Endothelial cell of umbilical vein (primary cell): ENCODE measurements around the gene ADCY5. TPM values are rescaled to one million over a fixed set of nuclear protein-coding genes. Genes with fewer than 3 reads are reported as not detected.

Experiments
- BruUV-seq: library from RNA; stranded (reverse); fragments of 400-500 nt; replicated peaks from 2 replicates; lab custom pipeline; 2021; lab: Mats Ljungman, UMichigan
- CTCF ChIA-PET: fragments of 300-600, 350-600 bp; sonication (Branson Sonifier 250); formaldehyde crosslinking; loops from one replicate; lab custom pipeline; 2021; ENCODE audit warnings: antibody characterized with exemption, inconsistent platforms; lab: Charles Lee
- POLR2A ChIA-PET: fragments of 300-600, 350-600 bp; sonication (Branson Sonifier 250); formaldehyde crosslinking; loops from one replicate; lab custom pipeline; 2021; ENCODE audit warnings: antibody characterized with exemption, inconsistent platforms; lab: Charles Lee
- DNase-seq: peaks from one replicate; pipeline ENCODE4 v3.0.0-alpha.2; 2011; ENCODE audit warnings: low read depth, low spot score
- FAIRE-seq: peaks from 2 replicates; lab custom pipeline; 2011; peaks lifted over from hg19 to GRCh38; lab: Jason Lieb, UNC
- H2AFZ ChIP-seq: 2 replicates; pipeline ENCODE4 v1.6.0; 2012; ENCODE audit warnings: low read depth, low read length, control low read depth, inconsistent platforms
- H3K27ac ChIP-seq: 2 replicates; pipeline ENCODE4 v1.5.1; 2011; ENCODE audit warnings: low read depth, mild to moderate bottlenecking, control low read depth, low read length, moderate library complexity; ENCODE audit not compliant: insufficient read depth
- H3K27me3 ChIP-seq, 2 experiments: 2 replicates each; pipeline versions ENCODE4 v1.6.0 to v1.6.1; 2011; ENCODE audit warnings: low read length in 2 of 2, mixed read lengths in 1 of 2; ENCODE audit not compliant: control insufficient read depth in 2 of 2, insufficient read depth in 2 of 2
- H3K36me3 ChIP-seq, 2 experiments: 2 replicates in 1 of 2; 3 replicates in 1 of 2; pipeline ENCODE4 v1.5.1; 2011; ENCODE audit warnings: low read length in 2 of 2, mild to moderate bottlenecking in 1 of 2, moderate library complexity in 1 of 2; ENCODE audit not compliant: control insufficient read depth in 2 of 2, insufficient read depth in 2 of 2; ENCODE audit errors: extremely low read depth in 1 of 2
- H3K4me1 ChIP-seq: 3 replicates; pipeline ENCODE4 v1.5.1; 2011; ENCODE audit warnings: mild to moderate bottlenecking, low read length; ENCODE audit not compliant: control insufficient read depth, insufficient read depth; ENCODE audit errors: extremely low read depth
- H3K4me2 ChIP-seq: 2 replicates; pipeline ENCODE4 v1.6.1; 2011; ENCODE audit warnings: low read length, control low read depth, mixed read lengths; ENCODE audit not compliant: insufficient read depth
- H3K4me3 ChIP-seq, 3 experiments: fragments of 200-600 bp in 1 of 3; sonication (generic), shearing (Covaris generic) in 1 of 3; replicated peaks in 1 of 3; 2 replicates each; pipeline ENCODE4 v1.5.1; 2011 to 2016; ENCODE audit warnings: control low read depth in 3 of 3, low read length in 3 of 3, mild to moderate bottlenecking in 2 of 3, inconsistent platforms in 1 of 3, low read depth in 1 of 3, moderate library complexity in 1 of 3; ENCODE audit not compliant: insufficient read depth in 1 of 3
- H3K79me2 ChIP-seq: 2 replicates; pipeline ENCODE4 v1.6.0; 2012; ENCODE audit warnings: low read length, inconsistent platforms; ENCODE audit not compliant: control insufficient read depth, insufficient read depth
- H3K9ac ChIP-seq: replicated peaks from 2 replicates; pipeline ENCODE3; 2011; ENCODE audit warnings: low read length, control low read depth; ENCODE audit not compliant: insufficient read depth; ENCODE audit errors: extremely low read depth
- H3K9me1 ChIP-seq: replicated peaks from 3 replicates; pipeline ENCODE4 v1.6.0; 2011; ENCODE audit warnings: mild to moderate bottlenecking, low read length; ENCODE audit not compliant: control insufficient read depth, insufficient read depth; ENCODE audit errors: extremely low read depth
- H3K9me3 ChIP-seq: replicated peaks from 2 replicates; pipeline ENCODE4 v1.5.1; 2012; ENCODE audit warnings: low read length, inconsistent platforms; ENCODE audit not compliant: control insufficient read depth, insufficient read depth
- H4K20me1 ChIP-seq: replicated peaks from 2 replicates; pipeline ENCODE3; 2011; ENCODE audit warnings: mild to moderate bottlenecking, low read length; ENCODE audit not compliant: control insufficient read depth, insufficient read depth; ENCODE audit errors: extremely low read depth
- EZH2 ChIP-seq: IDR thresholded peaks from 2 replicates; pipeline ENCODE4 v1.6.1; 2012; ENCODE audit warnings: borderline replicate concordance, low read depth, mild to moderate bottlenecking, moderate library complexity, low read length, inconsistent platforms; ENCODE audit not compliant: severe bottlenecking
- FOS ChIP-seq: IDR thresholded peaks from 2 replicates; pipeline ENCODE4 v1.6.1; 2011; ENCODE audit warnings: mild to moderate bottlenecking, low read length, moderate library complexity, borderline replicate concordance; ENCODE audit not compliant: insufficient read depth
- GATA2 ChIP-seq: IDR thresholded peaks from 2 replicates; pipeline ENCODE4 v1.7.0; 2011; ENCODE audit warnings: low read depth, mild to moderate bottlenecking, moderate library complexity, mixed read lengths, low read length; ENCODE audit not compliant: insufficient read length, insufficient read depth
- JUN ChIP-seq: IDR thresholded peaks from 2 replicates; pipeline ENCODE4 v1.6.1; 2011; ENCODE audit warnings: borderline replicate concordance, low read depth; ENCODE audit not compliant: insufficient read length, insufficient read depth
- MYC ChIP-seq: IDR thresholded peaks from one replicate; pipeline ENCODE4 v1.6.1; 2011; ENCODE audit warnings: mild to moderate bottlenecking, low read depth, low read length
- POLR2A ChIP-seq: IDR thresholded peaks from 2 replicates; pipeline ENCODE4 v1.6.1; 2012; ENCODE audit warnings: low read depth, mild to moderate bottlenecking, control low read depth, low read length
- POLR2AphosphoS5 ChIP-seq: IDR thresholded peaks from 2 replicates; pipeline ENCODE4 v1.6.1; 2012; ENCODE audit warnings: low read depth, mild to moderate bottlenecking, control low read depth, low read length, moderate library complexity; ENCODE audit not compliant: insufficient read depth
- dilution Hi-C: fragments of 300-500 bp; cut with MboI; formaldehyde crosslinking; loops from one replicate; pipeline ENCODE4 v1.15.0; 2019; ENCODE audit warnings: low sequenced_read_pairs; ENCODE audit not compliant: extremely low pct_ligation_motif_present
- intact Hi-C: fragments of 100-400 bp; cut with micrococcal nuclease; formaldehyde crosslinking; loops from one replicate; pipeline ENCODE4 v1.10.0; 2022
- polyA plus RNA-seq, 4 experiments: library from polyadenylated mRNA; depleted of rRNA in 3 of 4; stranded (reverse) in 3 of 4; unstranded in 1 of 4; fragments of >200 nt; gene quantifications; 2 replicates each; pipeline versions ENCODE4 v1.2.1 to v1.2.3, GENCODE V29; 2011 to 2012; ENCODE audit warnings: missing spikeins in 1 of 4
- total RNA-seq: library from RNA; stranded (reverse); gene quantifications from 2 replicates; pipeline ENCODE4 v1.2.3, GENCODE V29; 2021
- TF ChIP-seq, protein P1 (sequence below): IDR thresholded peaks from 2 replicates; pipeline ENCODE4 v1.6.1; 2011; ENCODE audit not compliant: insufficient read depth, insufficient read length
- TF ChIP-seq, protein P2 (sequence below), 2 donors: IDR thresholded peaks; 1 replicate in 1 of 2; 2 replicates in 1 of 2; pipeline ENCODE4 v1.5.1; 2011; ENCODE audit warnings: low read length in 2 of 2, mild to moderate bottlenecking in 2 of 2, moderate library complexity in 2 of 2, control low read depth in 1 of 2, inconsistent platforms in 1 of 2, low read depth in 1 of 2; ENCODE audit not compliant: insufficient read depth in 1 of 2; ENCODE audit errors: extremely low read depth in 1 of 2

Gene ADCY5
- total and polyA plus RNA-seq, 2 donors (not counting 3 experiments of a cell fraction or from before 2014, with no cell fraction given): 0.01 TPM; not detected in 1

DNA sequence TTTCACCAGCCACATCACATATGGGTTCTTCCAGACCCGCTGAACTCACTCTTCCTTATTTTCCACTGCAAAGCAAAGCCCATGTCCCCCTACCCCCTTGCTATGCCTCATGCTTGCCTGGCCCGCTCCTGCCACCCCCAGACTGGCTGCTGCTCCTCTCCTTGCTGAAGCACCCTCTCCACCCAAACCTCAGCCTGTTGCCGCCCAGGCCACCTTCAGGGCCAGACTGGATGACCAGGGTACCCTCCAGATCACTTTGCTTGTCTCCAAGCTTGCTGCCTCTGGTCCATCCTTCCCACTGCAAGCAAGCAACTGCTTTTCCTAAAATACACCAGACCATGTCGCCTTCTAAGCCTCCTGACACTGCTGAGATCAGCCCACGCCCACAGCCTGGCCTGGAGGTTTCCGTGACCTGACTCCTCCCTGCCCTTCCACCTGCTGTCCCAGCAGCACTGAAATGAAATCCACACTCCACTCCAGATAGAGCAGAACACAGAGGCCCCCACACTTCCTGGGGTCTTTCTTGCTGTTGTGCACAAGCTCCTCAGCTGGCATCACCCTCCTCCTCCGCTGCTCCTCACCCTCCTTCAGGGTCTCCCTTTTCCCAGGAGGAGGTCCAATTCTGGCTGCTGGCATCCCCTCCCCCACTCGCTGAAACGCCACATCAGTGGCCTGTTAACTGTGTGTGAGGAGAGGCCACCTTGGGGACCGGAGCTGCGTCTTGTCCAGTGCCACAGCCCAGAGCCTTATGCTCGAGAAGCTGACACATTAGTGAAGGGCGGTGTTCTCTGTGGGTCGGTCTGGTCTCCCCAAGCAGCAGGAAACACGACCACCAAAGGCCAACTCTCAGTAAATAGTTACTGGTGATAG is 99.1 kb downstream of the ADCY5 start:
- Histone ChIP-seq H3K27ac (no peak overlapping the region), H3K4me2 (no peak overlapping the region), H4K20me1 (no peaks in the 10 kb centered on the region), H3K36me3 (no peaks in the 10 kb centered on the region), H2AFZ (no peak overlapping the region), H3K9me3 (no peaks in the 10 kb centered on the region), H3K9ac (no peak overlapping the region), H3K79me2 (no peaks in the 10 kb centered on the region), H3K4me1 (no peaks in the 10 kb centered on the region), H3K27me3 (no peaks in the 10 kb centered on the region), H3K4me3 (no peak overlapping the region), H3K9me1 (no peaks in the 10 kb centered on the region)
- BruUV-seq: no TSS peak
- ChIA-PET CTCF (no interaction called here), POLR2A (no interaction called here)
- dilution Hi-C loops: no loop called here
- FAIRE-seq (no peak), DNase-seq (no peak)
- intact Hi-C loops: no loop called here
- TF ChIP-seq FOS (no peak), POLR2AphosphoS5 (no peak), EZH2 (no peak), JUN (no peak), POLR2A (no peak), MYC (no peak), GATA2 (no peak)
- TF ChIP-seq, protein P1, sequence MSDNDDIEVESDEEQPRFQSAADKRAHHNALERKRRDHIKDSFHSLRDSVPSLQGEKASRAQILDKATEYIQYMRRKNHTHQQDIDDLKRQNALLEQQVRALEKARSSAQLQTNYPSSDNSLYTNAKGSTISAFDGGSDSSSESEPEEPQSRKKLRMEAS: no peak
- TF ChIP-seq, protein P2, sequence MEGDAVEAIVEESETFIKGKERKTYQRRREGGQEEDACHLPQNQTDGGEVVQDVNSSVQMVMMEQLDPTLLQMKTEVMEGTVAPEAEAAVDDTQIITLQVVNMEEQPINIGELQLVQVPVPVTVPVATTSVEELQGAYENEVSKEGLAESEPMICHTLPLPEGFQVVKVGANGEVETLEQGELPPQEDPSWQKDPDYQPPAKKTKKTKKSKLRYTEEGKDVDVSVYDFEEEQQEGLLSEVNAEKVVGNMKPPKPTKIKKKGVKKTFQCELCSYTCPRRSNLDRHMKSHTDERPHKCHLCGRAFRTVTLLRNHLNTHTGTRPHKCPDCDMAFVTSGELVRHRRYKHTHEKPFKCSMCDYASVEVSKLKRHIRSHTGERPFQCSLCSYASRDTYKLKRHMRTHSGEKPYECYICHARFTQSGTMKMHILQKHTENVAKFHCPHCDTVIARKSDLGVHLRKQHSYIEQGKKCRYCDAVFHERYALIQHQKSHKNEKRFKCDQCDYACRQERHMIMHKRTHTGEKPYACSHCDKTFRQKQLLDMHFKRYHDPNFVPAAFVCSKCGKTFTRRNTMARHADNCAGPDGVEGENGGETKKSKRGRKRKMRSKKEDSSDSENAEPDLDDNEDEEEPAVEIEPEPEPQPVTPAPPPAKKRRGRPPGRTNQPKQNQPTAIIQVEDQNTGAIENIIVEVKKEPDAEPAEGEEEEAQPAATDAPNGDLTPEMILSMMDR (IDR thresholded peaks at IDR 0.05; ENCODE audit: extremely low read depth in 1 of 2, insufficient read depth in 1 of 2, low read depth in 1 of 2, low read length in 2 of 2): no peak
